Germinal center (tissue), 1 donor: ENCODE results near the gene RELN.

Experiments
- DNase-seq: peaks from one replicate; pipeline ENCODE4 v3.0.0; 2012; ENCODE audit warnings: mixed read lengths, low spot score

Gene RELN

DNA sequence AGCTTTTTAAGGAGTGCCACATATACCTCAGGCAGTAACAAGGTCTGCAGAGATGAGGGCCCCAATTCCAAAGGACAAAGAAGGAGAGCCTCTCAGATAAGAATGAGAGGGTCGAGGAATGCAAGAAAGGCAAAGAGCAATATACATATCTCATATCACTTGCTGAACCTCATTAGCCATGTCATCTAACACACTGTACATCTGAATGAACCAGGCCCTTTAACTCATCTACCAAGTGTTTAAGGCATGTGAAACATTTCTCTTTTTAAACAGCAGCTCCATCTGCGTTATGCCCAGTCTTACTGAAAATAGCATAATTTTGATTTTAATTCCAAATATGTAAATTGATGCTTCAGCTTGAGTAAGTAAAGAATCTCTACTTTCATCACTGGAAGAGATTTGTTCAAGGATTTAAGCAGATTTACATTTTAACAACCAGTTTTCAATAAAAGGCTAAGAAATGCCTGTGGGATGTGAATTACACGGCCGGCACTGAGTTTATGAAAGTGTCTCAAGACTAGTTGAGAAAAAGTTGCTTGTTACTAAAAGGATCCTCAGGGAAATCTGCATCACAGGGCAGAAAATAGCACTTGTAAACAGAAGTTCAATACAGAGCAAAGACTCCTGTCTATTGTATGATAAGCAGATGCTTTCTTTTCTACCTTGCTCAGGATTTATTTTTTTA lies 419.7 kb downstream of the RELN start:
- DNase-seq = no peak

DNA sequence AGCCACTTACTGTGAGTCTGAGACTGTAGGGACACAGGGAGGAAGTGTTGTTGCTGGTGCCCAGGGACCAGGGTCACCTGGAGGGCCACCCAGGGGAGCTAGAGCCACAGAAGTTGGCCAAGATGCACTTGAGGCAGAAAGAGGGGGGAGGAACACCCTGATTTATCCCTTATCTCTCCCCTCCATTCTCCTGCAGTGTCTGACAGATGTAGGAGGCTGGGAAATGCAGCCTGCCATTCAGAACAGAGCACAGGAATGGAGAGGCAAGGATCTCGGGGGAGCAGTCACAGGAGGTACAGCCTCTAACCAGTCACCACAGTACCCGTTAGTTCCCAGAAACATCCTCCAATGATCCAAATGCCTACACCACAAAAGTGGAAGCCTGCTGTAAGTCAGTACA lies 425.0 kb downstream of the RELN start:
- no peak for DNase-seq

DNA sequence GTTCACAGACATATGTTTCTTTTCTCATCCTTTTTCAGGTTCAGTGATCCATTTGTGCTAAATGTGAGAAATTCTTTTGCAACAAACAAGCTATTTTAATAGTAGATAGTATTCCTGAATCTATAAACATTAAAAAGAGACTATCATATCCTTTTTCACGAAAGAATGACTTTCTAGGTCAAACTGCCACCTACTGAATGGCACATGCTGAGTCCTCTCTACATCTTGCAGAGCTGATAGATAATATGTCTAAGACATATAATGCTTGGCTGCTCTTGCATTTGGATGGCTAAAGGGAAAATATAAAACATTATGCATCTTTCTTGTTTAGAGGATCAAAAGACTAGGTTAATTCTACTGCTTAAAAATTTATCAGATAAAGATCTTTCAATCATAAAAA lies 429.3 kb downstream of the RELN start:
- no peak for DNase-seq

DNA sequence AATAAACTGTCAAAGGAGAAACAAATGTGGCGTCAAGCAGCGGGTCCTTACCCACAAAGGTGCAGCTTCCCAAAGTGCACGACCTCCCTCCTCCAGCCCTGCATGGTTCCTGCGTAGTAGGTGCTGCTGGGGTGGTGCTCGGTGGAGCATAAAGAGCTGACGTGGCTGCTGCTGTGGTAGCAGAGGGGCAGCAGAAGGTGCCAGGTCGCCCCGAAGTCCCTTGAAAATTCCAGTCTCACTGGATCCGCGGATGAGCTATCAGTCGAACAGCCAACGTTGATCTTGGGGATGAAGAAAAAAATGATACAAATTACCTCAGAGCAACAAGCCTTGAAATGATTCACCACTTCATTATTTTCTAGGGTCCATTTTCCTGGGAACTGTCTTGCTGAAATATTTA lies 438.4 kb downstream of the RELN start:
- DNase-seq = no peak

DNA sequence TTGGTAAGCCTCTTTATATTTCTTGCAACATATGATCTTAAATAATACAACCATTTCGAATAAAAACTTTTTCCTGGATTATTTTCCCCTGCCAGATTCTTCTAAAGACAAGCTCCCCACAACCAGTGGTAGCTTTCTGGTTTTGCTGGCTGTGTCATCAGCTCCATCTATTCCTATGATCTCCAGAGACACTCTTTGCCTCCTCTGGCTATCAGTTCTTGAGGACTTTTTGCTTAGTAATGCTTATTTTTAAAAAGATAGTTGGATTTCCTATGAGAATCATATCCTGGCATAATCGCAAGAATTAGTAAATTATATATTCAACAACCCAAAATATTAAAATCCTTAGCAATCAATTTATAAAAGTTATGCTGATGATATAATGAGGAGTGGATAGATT lies 439.7 kb downstream of the RELN start:
- DNase-seq = no peak

DNA sequence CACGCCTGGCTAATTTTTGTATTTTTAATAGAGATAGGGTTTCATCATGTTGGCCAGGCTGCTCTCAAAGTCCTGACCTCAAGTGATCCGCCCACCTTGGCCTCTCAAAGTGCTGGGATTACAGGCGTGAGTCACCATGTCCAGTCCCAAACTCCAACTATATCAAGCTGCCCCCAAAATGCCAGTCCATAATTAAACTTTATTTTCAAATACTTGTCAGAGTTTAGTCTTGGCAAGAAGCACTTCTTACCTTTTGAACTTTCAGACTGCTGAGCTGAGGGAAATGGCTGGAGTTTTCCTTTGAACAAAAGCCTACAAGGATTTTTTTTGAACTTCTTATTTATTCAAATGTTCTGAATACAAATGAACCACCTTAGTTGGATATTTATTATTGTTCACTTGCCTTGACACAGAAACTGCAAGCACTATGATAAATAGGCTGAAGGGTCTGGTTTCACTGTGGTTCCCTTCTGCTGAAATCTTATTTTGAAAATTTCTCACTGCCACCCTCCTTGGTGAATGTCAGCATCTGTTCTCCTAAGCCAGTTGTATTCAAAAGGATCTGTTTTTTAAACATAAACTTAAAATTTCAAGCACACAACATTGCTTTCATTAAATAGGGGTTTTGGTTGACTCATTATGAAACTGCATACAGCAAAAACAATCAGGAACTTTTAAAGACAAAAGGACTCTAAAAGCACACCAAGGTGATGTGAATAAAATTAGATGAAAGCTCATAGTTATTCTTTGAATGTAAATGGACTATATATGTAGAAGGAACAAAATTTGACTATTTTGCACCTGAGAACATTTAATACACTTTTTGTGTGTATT lies 441.8 kb downstream of the RELN start:
- DNase-seq = no peak

DNA sequence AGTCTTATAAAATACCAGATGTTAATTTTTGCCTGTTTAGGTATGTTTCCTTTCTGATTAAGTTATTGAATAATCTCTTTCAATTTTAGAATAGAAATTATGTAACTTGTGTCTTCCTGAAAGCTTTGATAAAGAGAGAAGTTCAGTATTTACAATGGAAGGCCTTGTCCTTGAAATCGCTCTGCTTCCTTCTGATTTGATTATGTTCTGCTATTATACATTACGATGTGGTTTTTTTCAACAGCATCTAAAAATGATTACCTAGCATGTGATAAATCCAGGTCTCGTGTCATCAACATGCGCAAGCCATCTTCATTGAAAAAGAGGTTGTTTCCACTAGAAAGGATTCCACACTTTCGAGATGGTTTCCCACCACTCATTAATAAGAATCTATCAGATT lies 447.0 kb downstream of the RELN start:
- DNase-seq = no peak

DNA sequence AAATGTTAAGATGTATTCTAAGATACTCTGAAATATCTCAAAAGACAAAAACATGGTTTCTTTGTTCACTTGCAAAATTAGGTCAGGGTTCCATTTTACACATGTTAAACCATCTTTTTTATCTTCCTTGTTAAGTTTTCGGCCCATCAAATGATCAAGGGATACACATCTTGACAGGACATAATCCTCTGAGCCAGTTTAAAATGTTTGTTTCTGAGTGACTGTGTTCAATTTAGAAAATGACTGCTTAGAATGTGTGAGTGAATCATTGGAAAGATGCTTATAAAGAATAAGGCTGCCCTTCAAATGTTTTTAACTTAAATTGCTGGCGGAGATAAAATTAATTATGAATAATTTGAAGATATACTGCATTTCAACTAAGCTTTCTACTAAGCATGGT lies 447.5 kb downstream of the RELN start:
- no peak for DNase-seq

DNA sequence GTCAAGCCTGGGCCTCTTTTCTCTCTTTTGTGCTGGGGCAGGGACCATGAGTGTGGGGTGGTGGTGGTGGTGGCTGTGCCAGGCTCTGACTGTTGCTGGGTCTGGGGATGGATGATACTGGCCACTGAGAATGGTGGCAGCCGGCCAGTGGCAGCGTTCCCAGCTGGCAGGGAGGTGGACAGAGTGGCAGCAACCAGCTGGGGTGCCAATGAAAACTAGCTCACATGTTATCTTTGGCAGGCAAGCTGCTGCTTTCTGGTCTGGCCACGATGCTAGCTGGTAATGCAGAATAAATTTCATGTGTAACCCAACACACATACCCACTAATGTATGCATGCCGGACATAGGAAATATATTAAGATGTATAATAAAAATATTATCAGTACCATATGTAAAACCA lies 448.4 kb downstream of the RELN start:
- DNase-seq = no peak

DNA sequence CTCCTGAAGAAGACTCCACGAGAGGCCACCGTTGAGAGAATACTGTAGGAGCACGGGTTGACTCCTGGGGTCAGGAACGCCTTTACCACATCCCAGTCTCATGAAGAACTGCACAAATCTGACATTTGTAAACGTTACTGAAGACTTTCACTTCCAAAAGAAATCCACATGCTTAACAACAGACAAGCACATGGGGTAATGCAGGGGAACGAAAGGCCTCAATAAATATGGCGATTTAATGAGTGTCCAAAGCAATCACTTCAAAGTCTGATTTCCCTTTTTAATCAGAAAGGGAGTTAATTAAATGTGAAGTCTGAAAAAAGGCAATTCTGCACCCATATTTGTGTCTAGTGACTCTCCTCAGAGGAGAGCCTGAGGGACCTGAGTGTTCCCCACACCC lies 449.1 kb downstream of the RELN start:
- DNase-seq = no peak

DNA sequence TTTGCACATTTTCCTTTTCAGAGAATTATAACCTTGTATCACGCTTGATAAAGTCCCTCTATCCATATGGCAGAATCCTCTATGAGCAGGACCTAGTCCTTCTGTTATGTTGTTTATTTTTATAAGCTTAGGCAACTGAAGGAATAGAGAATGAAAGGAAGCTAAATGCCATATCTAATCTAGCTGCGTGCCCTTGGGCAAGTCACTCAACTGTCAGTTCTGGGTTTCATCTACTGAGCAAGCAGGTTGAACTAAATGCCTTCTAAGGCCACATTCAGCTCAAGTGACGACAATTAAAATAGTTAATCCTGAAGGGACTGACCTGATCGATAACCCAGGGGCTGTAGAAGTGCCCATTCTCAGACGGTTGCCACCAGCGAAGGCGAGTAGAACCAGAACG lies 449.6 kb downstream of the RELN start:
- no peak for DNase-seq

DNA sequence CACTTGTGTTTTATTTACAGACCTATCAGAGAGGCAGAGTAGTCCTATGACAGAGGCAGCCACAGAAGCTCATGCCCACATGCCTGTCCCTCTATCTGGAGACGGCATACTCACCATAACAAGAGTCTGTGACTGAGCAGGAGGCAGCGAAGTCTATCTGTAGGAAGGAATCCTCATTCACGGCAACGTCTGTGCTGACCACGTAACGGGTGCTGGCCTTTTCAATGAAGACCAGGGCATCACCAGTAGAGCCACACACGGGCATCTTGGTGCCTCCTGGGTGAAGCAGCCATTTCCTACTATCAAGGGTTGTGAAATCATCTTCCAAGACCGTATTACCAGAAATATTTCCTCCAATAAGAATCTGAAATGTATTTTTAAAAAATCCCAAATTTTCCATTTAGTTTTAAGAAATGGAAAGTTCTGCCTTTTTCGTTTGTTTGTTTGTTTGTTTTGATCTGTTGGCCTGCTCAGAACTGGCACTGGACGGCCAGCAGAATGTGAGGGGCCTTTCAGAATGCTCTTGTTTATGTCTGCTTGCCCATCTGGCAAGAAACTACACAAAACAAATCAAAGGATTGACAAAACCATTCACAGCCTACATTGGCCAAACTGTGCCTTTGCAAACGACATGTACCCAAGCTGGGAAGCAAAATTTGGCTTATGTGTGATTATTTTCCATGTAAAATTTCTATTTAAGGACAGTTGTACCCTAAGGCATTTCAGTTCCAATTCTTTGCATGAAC lies 450.3 kb downstream of the RELN start:
- no peak for DNase-seq

DNA sequence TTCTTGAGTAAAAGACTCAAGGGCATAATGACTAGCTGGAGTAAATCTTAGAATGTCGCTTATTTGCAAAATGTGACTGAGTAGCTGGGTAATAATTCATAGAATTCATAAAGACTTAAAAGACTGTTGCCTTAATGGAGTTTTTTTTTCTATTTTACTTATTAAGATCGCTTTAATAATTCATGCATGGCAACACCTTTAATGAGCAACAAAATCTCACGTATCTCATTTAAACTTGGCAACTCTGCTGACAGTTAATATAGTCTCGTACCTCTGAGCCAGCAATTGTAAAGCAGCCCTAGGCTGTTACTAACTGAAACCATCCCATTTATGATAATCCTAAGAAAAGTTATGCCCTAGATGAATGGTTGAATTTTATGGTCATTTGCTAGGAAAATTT lies 455.7 kb downstream of the RELN start:
- no peak for DNase-seq

DNA sequence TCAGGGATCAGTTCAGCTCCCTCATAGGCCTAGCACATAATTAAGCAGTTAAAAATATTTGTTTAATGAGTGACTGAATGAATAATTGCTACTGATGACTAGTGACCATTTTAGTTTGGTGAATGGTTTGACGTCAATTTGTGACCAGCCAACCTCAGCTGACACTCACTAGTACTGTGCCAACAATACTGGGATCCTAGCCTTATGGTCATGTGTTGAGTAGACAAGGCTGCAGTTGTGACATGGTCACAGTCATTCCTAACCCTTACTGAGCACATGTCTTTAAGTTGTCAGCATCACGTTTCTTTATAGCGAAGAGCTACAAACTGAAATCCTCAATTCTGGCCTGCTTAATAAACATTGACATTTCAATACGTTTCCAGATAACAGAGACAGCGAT lies 456.5 kb downstream of the RELN start:
- no peak for DNase-seq

DNA sequence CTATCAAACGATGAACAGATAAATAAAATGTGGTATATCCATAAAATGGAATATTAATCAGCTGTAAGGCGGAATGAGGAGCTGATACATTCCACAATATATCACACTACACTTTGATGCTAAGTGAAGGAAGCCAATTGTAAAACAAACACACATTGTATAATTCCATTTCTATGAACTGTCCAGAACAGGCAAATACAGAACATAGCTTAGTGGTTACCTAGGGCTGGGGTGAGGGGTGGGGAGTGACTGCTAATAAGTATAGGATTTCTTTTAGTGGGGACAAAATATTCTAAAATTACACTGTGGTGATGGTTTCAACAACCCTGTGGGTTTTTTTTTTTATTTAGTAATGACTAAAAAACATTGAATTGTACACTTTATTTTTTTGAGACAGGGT lies 461.3 kb downstream of the RELN start:
- DNase-seq = no peak

DNA sequence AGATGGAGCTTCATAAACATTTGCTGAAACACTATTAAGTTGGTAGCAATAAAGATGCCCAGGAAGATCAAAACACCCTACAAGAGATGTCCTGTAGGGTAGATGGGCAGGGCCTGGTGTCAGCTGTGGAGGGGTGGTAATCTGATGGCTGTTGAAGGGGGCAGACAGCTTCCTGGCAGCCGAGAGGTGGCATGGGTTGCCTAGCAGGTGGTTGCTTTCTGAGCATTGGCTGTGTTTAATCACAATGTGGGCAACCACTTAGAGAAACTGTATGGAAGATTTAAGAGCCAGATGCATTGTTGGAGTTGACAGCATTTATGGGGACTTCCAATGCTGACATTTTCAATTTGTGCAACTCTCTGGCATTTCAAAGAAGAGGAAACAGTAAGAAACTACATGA lies 463.5 kb downstream of the RELN start:
- no peak for DNase-seq

DNA sequence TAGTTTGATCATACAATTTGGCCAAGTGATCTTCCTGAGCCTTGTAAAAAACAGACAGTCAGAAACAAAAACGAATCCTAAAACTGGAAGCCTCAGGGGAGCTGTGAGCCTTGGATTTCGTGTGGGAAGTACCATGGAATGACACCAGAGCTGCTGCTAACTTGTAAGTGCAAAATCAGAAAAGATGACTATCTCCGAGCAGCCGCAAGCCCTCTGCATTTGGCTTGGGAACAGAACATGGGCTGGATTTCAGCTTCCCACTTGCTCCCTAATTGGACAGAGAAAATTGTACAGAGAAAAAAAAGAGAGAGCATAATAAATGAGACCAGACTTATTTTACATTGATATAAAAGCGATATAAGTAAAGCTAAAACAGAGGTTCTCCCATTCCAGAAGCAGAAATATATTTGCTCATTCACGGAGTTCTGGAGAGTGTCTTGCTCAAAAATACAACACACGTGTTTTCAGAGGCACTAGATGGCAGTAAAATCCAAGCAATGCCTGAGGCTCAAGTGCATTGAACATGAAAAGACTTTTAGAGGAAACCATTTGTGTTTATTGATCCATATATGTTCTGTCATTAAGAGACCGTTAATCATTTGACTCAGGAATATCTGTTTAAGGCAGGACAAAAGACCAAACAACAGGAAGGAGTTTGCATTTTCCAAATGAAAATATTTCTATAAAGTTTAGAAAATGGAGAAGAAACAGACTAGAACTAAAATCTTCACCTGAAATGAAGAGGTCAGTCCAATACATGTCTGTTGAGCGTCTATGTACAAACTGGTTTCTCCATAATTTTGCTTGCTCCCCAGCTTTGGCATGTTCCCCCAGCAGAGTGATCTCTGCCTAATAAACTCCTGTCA lies 465.2 kb downstream of the RELN start:
- no peak for DNase-seq

DNA sequence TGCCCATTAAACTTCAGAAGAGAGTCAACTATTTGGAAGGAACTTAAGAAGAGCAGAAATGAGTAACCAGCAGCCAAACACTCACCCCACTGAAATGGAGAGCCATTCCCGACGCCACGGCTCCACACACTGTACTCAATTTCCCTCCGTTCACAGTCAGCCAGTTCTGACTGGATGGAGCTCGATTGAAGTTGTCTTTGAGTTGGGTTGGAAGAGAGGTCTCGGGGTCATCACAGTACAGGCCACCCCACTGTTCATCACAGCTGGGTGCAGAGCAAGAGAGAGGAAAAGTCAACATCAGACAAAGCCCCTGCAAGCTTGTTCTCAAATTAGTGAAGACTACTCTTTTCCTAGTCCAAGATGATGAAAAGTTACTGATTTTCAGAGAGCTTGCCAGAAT lies 467.5 kb downstream of the RELN start:
- no peak for DNase-seq

DNA sequence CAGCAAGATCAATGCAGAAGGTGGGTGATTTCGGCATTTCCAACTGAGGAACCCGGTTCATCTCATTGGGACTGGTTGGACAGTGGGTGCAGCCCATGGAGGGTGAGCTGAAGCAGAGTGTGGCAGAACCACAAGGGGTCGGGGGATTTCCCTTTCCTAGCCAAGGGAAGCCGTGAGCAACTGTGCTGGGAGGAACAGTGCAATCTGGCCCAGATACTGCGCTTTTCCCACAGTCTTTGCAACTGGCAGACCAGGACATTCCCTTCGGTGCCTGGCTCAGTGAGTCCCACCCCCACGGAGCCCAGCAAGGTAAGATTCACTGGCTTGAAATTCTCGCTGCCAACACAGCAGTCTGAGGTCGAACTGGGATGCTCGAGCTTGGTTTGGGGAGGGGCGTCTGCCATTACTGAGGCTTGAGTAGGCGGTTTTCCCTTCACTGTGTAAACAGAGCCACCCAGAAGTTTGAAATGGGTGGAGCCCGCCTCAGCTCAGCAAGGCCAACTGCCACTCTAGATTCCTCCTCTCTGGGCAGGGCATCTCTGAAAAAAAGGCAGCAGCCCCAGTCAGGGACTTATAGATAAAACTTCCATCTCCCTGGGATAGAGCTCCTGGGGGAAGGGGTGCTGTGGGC lies 484.8 kb downstream of the RELN start:
- no peak for DNase-seq

DNA sequence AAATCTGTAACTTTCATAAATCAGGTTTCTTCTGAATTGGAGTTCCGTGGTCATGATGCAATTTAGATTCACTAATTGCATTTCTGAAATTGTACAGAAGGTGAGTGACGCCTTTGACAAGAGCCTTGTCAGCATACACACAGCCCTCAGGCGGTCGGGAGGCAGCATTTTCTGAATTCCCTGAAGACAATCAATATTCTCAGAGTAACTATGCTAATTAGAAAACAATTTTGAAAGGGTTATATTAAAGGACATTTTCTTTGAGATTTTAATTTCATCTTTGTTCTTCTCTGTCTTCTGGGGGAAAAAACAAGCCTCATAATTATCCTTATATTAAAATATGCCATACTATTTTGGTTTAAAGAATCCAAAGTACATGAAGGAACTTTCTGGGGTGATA lies 488.3 kb downstream of the RELN start:
- DNase-seq = no peak

DNA sequence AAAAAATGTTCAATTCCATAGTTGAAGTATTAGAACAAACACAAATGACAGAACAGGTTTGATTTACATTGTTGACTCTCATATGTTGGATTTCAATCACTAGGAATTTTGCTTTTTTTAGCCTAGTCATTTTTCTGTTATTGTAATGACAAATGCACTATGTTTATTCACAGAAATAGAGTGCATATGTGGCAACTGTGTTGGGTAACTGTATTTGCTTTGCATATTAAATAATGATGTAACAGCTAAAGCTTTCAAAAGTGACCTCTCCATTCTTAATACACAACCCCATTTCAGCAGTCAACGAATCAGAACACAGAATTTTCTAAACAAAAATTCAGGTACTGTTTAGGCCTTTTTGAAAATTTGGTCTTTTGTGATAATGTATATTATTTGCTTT lies 489.5 kb downstream of the RELN start:
- DNase-seq = no peak

DNA sequence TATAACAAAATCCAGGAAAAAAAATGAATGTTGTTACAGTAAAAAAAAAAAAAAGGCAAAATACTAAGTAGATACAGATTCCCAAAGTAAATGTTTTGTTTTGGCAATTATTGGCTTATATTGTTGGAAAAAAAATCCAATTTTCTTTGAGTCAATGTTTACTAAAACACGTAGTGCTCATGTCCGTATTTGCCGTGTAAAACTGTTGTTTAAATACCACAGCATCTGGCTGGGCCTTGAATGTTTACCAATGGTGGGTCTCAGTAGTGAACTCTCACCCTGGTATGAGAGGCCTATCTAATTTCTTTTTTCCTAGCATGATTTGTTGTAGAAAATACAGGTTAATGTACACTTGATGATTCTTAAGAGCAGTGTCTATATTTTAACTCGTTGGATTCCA lies 502.0 kb downstream of the RELN start:
- no peak for DNase-seq
